ENCODE data around the gene HJV.

HJV gene

DNA sequence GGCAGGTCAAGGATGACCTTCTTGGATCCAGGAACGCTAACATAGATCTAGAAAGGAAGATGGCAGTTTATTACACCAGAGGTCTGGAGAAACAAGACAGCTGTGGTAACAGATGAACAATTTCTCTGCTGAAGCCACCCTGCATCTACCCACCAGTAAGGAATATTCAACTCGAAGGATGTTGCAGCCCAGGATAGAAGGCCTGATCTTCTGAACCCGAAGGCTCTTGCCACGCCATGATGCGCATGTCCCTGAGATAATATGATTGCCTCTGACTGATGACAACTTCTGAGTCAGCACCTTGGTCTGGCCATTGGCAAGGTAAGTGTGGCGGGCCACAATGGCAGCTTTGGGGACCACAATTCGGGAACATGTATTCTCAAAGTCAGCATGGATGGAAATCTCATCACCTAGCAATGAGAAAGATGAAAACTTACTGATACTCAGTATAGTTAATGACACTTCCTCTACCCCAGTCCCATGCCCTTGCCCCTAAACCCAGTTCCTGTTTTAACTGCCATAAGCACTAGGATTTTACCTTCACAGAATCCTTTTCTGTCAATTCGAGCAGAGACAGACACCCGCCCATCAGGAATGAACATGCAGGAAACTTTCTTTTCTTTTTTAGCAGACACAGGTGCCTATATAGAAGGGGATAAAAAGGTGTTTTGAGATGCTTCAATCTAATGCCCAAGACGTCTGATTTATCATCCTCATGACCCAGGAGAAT is 27.0 kb downstream of the HJV start:
- in situ Hi-C loops (cut with MboI; ENCODE audit: low sequenced_read_pairs), result no loop called here

DNA sequence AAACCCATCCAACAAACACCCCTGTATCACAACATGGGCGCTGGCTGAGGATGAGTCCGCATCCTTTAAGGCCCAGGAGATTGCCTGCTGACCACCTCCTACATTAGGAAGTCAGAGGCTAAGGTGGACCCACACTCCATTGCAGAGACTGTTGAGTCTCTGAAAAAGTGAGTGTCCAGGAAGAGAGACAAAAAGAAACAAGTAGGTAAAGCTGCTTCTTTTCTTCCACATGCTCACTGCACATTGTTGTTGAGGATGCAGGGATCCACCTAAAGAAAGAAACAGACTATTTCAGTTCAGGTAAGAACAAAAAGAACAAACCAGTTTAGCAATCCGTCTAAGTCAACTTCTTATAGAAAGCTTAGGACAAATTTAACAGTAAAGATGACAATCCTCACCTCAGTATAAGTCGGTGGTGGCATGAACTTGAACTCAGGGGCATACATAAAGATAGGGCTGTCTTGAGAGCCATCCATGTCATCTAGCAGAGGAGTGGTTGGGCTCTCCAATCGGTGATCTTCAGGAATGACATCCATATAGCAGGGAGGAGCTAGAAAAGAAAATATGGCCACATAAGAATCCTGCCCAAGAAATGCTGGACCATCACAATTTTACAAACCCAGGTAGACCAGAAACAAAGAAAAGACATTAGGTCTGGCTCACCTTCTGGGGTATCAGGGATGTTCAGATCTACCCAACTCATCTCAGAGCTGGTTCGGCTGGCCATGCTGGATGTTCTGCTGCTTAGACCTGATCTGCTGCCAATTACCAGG is 27.7 kb downstream of the HJV start:
- in situ Hi-C loops (cut with MboI; ENCODE audit: low sequenced_read_pairs), result no loop called here

DNA sequence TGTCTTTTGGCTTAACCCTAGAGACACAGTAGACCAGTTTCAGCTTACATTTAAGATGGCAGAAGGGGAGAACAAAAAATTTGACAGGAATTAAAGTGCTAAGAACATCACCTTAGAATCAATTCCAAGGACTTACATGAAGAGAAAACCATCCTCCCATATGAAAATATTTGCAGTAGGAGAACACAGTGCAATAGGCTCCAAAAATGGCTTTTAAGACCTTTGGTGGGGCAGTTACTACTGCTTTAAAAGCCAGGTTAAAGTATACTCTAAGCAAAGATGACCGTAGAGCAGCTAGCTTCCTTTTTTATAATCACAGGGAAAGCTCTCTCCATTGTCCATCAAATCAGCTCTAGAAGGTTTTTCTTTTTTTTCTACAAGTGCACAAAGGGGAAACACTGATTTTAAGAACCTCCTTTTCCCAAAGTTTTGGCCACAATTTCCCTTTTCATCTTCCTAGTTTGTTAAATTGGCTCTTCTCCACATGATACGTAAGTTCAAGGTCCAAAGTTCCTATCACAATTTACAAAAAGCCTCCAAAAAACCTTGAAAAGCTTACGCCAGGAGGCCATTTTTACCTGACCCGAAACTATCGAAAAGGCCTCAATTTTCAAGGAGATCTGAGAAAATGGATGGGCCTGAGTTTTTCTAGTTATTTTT is 28.4 kb downstream of the HJV start:
- in situ Hi-C loops (cut with MboI; ENCODE audit: low sequenced_read_pairs), result no loop called here

DNA sequence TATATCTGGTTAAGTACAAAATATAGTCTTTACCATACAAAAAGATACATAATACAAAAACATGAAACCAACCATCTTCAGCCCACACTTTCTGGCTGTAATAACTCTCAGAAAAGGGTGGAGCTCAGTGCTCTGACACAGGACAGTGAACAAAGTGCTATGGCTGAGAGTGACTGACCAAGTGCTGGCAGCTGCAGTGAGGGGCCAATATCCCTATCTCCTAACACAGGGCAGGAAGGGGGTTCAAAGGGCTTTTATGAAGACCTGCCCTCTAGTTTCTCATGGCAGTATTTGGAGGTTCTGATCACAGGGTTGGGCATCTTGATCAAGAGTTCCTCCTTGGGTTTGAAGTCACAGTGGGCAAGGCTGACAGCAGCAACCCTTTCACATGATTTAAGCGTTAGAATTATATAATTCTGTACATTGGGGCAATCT is 29.0 kb downstream of the HJV start:
- in situ Hi-C loops (cut with MboI; ENCODE audit: low sequenced_read_pairs), result no loop called here

DNA sequence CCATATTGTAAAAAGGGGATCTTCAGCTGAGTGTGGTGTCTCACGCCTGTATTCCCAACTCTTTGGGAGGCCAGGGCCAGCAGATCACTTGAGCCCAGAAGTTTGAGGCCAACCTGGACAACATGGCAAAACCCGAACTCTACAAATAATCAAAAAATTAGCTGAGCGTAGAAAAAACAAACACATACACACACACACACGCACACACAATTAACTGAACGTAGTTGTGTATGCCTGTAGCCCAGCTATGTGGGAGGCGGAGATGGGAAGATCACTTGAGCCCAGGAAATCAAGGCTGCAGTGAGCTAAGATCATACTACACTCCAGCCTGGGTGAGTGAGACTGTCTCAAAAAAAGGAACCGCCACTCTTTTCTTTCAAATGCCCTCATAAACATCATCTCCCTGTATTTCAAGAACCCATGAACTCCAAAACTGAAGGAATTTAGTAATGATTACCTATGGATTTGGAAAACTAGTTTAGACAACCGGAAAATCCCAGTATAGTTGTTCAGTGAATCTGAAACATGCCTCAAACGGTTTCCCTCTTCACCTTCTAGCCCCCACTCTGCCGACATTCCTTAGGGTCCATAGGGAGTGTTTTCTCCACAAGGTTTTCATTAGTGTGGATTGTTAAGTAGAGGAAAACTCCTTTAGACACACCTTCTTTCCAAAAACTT is 29.7 kb downstream of the HJV start:
- in situ Hi-C loops (cut with MboI; ENCODE audit: low sequenced_read_pairs), result no loop called here

DNA sequence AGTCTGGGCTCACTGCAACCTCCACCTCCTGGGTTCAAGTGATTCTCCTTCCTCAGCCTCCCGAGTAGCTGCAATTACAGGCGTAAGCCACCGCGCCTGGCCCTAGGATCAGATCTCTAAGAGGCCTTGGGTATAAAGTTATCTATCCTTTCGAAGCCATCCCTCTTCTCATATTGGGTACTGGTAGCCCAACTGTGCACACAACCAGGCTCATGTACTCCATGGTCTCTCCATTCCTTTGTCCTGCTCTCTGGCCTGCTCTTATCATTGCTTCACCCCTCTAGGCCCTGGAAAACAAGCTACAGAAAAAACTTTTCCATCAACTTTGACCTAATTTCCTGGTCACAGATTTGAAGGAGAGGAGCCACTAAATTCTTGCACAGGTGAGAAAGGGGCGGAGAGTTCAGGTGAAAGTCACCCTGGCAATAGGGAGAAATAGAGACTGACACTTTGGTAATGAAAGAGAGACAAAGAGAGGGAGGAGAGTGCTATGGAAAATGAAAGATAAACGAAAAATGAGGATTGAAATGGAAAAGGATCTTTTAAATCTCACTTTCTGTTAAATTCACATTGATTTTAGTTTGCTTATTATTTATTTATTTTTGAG is 31.2 kb downstream of the HJV start:
- in situ Hi-C loops (cut with MboI; ENCODE audit: low sequenced_read_pairs), result no loop called here

DNA sequence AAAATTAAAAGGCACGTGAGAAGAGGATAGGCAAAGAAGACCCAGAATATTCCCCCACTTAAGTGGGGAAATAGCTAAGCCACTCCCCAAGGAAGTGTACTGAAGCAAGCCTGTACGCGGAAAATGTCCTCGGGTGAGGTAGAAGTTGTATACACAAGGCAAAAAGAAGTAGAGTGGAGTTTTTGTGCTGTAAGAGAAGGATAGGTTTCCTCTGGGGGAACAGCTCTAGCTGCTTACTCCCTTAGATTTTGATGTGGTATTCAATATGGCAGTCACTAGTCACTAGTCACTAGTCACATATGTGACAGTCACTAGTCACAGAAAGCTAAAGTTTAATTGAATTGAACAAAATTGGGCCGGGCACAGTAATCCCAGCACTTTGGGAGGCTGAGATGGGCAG is 32.8 kb downstream of the HJV start:
- in situ Hi-C loops (cut with MboI; ENCODE audit: low sequenced_read_pairs), result no loop called here

DNA sequence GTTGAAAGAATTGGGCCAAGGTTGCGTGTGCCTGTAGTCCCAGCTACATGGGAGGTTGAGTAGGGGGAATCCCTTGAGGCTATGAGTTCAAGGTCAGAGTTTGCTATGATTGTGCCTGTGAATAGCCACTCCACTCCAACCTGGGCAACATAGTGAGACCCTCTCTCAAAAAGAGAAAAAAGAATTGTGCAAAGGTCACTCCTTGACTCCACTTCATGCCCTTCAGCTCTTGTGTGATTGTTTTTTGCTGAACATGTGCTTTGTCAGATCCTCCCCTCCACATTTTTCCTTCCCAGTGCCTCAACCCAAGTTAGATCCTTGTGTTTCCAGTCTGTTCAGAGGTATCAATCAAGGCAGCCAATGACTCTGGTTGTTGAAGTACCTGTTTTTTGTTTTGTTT is 33.6 kb downstream of the HJV start:
- in situ Hi-C loops (cut with MboI; ENCODE audit: low sequenced_read_pairs), result no loop called here

DNA sequence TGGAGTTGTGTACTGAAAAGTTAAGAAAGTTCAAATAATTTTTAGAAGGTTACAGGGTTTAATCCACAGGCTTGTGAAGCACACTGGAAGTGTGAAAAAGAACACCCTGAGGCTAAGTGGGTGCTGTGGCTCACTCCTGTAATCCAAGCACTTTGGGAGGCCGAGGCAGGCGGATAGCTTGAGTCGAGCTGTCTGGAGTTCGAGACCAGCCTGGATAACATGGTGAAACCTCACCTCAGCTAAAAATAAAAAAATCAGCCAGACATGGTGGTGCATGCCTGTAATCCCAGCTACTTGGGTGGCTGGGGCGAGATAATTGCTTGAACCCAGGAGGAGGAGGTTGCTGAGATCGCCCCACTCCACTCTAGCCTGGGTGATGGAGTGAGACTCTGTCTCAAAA is 35.0 kb downstream of the HJV start:
- in situ Hi-C loops (cut with MboI; ENCODE audit: low sequenced_read_pairs), result no loop called here

DNA sequence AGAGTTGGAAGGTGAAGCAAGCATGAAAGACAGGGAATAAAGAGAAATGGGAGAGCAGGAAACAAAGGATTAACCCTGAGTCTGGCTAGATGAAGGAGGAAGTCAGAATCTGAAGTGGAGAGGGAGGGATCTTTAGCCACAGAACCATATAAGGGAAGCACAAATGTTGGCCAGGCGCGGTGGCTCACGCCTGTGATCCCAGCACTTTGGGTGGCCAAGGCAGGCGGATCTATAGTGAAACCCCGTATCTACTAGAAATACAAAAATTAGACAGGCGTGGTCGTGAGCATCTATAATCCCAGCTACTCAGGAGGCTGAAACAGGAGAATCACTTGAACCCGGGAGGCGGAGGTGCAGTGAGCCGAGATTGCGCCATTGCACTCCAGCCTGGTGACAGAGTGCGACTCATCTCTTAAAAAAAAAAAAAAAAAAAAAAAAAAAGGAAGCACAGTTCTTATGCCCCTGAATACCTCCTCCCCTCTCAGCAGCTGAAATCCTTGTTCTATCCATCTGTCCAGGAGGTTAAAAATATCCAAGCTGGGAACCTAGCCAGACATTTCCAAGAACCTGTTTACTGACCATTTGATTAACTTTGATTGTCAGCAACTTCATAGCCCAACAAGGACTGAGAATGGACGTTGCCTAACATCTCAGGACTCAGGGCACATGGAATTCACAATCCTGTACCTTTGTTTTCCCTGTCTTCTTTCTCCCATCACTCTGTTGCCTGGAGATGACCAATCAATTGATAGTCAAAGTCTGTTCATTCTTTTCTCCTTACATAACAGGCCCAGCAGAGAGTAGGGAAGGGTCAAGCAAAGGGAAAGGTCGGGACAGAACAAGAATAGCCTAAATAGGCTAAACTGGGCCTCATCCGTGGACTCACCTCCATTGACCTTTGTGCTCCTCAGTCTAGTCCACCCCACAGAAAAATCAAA is 35.8 kb downstream of the HJV start:
- in situ Hi-C loops (cut with MboI; ENCODE audit: low sequenced_read_pairs), result no loop called here

DNA sequence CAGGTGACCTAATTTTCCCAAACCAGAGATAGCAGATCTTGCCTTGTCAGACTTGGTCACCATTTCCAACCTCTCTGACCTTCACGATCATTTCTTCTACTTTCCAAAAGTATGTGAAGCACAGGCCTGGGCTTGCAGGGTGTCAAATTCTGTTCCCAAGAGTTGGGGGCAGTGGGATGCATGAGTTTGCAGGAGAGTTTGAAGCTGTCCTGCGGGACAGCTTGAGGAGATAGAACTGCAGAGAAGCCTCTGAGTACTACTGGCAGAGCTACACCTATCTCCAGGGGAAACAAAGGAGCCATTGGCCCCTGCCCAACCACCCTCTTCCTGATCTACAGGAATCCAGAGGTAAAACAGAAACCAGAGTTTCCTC is 36.4 kb downstream of the HJV start:
- in situ Hi-C loops (cut with MboI; ENCODE audit: low sequenced_read_pairs), result no loop called here

DNA sequence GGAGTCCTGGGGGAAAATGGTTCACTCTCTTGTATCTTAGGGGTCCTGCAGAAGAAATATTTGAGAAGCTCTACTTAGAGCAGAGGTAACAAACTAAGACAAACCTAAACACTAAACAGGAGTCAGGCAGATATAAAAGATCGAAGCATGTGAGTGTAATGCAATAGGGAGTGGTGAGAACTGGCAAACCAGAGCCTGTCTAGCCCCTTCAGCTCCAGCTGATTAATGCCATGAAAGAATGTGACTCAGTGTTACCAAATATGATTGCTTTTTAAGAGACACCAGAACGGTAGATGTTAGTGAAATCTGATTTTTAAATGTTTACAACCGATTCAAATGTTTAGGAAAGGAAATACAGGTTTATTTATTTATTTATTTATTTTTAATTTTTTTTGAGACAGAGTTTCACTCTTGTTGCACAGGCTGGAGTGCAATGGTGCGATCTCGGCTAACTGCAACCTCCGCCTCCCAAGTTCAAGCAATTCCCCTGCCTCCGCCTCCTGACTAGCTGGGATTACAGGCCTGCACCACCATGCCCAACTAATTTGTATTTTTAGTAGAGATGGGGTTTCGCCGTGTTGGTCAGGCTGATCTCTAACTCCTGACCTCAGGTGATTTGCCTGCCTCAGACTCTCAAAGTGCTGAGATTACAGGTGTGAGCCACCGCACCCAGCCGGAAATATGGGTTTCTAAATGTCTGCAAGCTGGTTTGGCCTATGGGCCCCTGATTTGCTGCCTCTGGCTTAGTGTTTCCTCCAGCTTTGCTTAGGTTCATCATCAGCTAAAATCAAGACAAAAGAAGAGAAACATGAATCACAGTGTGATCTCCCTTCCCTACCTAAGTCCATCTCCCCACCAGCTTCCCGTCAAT is 37.3 kb downstream of the HJV start:
- in situ Hi-C loops (cut with MboI; ENCODE audit: low sequenced_read_pairs), result no loop called here

DNA sequence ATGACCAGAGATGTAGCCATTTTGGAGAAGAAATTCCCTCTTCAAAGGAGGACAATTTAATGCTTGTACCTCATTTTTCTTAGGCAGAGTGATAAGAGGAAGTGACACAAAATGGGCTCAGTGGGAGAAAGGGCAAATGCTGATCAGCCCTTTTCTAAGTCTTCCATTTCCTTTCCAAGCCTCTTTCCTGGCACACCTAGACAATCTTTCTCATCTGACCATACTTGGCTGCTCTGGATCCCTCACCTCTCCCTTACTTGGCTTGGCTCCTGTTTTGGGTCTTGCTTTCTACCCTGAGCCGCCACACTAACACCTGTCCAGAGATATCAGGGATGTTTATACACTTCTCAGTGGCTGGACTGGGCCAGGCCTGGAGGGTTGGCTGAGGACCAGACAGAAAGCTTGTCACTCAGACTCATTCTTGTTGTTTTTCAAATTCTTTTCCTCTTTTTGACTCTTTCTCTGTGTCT is 38.3 kb downstream of the HJV start:
- in situ Hi-C loops (cut with MboI; ENCODE audit: low sequenced_read_pairs), result no loop called here

DNA sequence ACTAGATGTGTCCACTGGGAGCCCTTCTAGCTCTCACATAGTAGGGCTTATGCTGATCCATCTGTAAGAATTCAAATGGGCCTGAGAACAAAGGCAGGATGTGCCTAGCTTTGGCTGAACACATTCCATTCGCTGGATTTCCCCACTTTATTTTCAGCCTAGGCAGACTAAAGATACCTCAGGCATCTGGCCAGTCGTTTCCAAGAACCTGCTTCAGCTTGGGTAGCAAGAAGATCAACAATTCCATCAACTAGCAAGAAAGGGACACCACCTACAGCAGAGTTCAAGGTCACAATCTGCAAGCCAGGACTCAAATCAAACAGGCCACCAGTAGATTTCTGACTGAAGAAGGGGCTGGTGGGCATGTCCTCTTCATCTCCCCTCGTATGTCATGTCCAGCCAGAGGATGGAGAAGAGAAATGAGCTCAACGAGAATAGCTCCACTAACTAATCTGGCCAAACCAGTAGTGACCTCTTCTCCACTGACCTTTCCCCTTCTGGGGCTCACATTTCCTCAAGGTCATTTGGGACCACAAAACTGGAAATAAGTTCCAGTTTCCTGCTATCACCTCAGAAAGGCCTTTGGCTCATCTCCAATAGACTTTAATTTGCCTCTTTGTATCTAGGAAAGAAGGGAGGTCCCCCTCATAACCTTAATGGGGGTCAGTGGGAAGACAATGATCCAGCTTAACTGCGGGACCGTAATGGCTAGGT is 39.4 kb downstream of the HJV start:
- in situ Hi-C loops (cut with MboI; ENCODE audit: low sequenced_read_pairs), result no loop called here

DNA sequence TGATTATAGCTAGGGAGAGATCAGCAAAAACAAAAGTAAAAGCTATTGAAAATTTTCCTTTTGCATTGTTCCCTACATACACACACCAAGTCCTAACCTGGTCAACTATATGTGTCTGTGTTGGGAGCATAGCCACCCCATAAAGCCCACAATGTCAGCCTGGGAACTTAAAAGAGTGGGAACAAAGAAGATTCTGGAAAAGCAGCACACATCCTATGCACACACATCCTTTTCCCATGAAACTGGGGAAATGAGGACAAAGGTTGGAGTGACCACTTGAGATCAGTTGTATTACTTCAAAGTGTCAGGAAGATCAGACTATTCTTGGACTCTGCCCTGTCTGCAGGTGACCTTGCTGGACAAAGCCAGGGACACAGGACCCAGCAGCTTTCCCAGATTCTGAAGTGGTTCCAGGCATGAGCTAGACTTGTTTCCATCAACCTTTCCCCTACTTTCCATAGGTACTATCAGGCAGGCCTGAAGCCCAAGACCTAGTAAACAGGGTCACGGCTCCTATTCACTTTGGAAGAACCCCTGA is 41.0 kb downstream of the HJV start:
- in situ Hi-C loops (cut with MboI; ENCODE audit: low sequenced_read_pairs), result no loop called here

DNA sequence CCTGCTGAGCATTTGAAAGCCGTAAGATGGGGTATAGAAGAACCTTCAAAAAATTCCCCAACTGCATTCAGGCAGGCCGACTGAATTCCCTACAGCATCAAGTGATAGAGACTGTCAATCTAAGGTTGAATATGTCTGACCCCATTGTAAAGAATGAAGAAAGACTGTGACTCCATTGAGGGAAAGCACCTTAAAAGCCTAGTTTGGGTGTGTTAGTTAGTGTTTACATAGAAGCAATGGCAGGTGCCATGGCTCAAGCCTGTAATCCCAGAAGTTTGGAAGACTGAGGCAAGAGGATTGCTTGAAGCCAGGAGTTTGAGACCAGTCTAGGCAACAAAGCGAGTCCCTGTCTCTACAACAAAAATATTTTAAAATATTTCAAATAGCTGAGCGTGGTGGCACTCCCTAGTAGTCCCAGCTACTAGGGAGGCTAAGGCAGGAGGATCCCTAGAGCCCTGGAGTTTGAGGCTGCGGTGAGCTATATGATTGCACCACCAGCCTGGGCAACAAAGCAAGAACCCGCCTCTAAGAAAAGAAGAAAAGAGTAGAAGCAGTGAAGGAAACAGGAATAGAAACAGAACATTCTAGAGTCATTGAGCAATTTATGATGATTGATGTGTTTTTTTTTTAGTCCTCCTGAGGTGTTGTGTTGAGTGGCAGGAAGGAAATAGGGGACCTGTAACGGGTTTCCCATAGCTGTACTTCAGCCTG is 41.6 kb downstream of the HJV start:
- in situ Hi-C loops (cut with MboI; ENCODE audit: low sequenced_read_pairs), result no loop called here
